ENCODE results near the gene RBMS1.
"Not testable (repeated sequence)": the region's sequence is repeated elsewhere in the genome, so short reads cannot be mapped to it uniquely, and the experiment has no call there.

RBMS1 gene

DNA sequence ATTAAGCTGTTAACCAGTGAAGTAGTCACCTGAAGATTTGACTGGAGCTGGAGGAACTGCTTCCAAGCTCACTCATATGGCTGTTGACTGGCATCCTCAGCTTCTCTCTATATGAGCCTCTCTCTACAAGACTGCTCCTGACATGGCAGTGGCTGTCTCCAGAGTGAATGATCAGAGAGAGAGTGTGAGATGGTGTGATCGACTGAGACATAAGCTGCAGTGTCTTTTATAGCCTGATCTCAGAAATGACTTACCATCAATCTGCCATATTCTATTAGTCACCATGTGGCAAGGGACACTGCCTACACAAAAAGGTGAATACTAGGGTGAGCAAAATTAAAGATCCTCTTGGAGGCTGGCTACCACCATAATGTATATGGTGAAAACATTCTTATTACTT lies 7.8 kb upstream of the RBMS1 start:
- no peak for DNase-seq

DNA sequence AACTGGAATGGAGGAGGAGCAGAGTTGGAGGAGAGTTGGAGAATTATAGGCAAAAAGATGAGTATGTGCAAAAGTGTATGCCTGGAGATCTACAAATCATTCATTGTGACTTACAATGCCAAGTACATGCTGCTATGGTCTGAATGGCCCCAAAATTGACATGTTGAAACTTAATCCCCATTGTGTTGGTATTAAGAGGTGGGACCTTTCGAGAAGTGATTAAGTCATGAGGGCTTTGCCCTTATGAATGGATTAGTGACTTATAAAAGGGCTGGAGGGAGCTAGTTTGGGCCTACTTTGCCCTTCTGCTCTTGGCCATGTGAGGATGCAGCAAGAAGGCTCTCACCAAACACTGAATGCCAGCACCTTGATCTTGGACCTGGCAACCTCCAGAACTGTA lies 6.3 kb upstream of the RBMS1 start:
- DNase-seq = no peak

DNA sequence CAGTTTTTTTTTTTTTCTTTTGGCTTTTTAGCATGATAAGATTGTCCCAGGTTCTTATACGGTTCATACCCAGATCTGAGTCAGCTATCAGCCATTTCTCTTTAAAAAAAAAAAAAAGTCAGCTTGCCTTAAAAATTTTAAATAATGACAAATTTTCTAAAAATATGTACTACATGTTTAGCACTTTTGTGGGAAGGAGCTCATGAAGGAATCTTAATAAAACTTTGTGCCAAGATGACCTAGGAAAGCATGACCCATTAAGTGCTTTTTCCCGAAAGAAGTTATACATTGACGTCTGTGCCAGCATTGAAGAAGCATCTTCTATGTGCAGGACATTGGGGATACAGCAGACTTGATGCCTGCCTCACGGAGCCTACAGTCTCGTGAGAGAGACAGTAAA lies 4.5 kb upstream of the RBMS1 start:
- DNase-seq = no peak

- no peak for DNase-seq
Measured at GRCh38 chr2:160494201-160494644, 616 bp upstream of the RBMS1 start.

GRCh38 chr2:160492401-160493226 lies 993 bp downstream of the RBMS1 start:
- DNase-seq = peak; percentile 69

DNA sequence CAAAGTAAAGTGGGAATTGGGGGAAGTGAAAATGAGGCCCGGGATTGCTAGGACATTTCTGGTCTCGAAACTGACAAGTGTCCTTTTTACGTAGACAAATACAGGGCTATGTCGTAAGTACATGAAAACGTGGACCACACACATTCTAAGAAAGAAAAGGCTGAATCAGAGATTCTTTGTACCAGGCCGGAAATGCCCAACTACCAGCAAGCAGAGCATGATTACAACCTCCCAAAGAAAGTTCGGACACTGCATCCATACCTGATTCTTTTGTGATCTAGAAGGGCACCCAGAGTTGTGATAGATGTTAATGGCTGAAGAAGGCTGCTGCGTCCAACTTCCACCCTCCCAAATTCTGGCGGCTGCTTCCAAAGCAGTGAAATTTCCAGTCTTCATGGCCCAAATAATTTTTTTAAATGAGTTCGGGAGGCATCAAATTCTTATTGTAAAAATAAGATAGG lies 1.7 kb downstream of the RBMS1 start:
- DNase-seq = no peak

DNA sequence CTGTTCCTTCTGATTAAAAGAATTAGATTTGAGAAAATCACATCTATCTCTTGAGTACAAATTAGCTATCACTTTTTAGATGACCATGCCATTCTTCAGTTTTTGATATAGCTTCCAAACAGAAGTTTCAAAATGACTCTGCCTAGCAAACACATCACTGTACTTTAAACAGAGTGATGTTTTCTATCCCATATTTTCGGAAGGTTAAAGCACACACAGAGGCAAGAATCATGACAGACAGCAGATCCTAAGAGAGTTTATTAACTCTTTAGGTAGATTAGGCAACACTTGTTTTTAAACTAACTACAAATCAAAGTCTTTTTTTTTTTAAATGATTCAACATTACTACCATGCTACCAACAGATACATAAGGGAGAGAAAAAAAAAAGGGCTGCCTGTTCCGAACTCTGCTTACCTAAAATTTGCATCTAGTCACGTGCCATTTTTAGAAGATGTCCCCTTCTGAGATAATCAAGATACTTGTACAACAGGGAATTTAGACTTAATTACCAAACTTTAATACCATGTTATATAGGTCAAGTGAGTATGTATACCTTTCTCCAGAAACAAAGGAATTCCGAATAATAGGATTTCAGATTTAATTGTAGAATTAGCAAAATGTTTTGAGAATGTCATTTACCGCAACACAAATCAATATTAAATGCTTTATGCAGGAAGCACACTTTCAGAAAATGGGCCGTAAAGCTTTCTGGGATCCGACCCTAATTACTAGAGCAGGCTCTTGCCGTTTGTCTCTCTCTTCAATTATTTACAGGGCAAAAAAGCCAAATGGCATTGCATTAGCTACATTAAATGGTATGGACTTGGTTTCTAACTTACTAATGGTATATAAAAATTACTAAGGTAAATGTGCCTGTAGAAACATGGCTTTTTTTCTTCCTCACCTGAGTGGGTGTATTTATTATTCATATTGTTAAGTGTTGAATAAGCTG lies 2.6 kb downstream of the RBMS1 start:
- no peak for DNase-seq

DNA sequence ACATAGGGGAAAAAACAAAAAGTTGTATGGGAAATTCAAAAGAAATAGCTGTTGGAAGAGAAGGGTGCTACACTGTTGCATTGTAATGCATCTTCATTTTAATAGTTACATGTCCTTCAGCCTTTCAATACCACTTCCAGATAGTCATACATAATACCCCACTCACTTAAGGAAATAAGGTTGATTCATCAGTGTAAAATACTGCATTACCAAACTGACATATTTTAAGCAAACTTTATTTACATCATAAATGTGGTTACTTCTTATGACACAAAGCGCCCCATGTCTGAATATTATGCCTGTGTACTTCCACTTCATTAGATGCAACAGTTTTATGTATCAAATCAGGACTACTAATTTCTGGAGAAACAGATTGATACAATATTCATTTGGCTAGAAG lies 4.5 kb downstream of the RBMS1 start:
- no peak for DNase-seq

GRCh38 chr2:160488289-160488688 lies 5.3 kb downstream of the RBMS1 start:
- not testable (repeated sequence) for DNase-seq

- DNase-seq = no peak
Measured at GRCh38 chr2:160486341-160486740, 7.3 kb downstream of the RBMS1 start.

GRCh38 chr2:160484859-160485520 lies 8.6 kb downstream of the RBMS1 start:
- DNase-seq = no peak

DNA sequence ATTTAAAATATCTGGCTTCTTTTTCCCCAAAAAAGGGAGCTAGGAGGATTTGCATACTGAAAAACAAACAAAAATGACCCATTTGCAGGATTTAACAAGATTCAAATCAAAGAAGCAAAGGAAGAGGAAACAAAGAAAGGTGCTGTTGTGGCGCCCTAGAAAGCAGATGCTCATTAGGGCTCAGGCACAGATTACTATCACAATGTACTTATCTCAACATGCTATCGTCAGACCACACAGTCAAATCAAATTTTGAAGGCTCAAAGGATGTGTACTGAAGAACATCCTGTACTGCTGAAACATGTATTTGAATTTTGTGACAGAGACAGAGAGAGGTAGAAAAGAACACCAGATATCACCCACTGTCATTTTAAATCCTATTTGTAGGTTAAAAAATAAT lies 10.9 kb downstream of the RBMS1 start:
- DNase-seq = no peak

DNA sequence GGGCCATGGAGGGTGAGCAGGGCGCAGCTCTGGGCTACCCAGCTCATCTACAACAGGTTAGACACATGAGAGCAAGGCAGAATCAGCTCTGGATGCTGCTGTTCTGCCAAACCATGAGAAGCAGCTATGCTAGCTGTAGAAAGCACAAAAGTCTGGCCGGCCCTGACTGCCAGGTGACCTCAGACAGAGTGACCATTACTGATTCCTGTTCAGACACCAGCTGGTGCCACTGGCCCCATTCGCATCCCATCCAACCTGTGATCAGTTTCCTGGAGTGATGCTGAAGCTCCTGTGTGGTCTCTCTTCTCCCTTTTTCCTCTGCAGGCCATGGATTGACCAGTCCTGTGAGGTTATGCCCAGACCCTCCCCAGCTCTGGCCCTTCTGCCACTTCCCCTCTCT lies 14.3 kb downstream of the RBMS1 start:
- no peak for DNase-seq

DNA sequence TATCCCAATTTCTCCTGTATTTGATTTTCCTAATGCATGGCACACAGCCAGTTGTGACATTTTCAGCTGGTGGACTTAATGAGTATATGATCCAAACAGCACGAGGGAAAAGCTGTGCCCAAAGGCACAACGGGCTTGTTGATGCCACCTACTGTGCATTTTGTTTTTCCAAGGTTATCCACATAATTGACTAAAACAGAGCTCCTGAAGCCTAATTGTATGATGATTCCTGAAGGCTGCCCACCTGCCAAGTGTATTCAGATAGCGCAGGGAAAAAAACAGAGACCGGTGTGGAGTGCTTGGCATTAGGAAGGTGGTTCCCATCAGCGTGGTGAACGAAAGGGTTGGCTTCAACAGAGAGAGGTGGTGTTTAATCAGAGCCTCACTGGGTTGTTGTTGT lies 14.9 kb downstream of the RBMS1 start:
- no peak for DNase-seq

DNA sequence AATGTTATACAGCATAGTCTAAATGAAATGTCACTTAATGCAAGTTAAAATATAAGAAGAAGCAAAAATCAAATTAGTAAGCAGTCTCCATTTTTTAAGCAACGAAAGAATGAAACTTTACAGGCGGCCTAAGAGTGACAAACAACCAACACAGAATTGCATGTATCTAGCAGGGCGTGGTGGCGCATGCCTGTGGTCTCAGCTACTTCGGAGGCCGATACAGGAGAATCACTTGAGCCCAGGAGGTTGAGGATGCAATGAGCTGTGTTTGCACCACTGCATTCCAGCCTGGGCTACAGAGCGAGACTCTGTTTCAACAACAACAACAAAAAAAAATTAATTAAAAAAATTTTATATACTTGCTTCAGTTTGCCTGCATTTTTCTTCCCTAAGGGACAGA lies 16.6 kb downstream of the RBMS1 start:
- DNase-seq = no peak

DNA sequence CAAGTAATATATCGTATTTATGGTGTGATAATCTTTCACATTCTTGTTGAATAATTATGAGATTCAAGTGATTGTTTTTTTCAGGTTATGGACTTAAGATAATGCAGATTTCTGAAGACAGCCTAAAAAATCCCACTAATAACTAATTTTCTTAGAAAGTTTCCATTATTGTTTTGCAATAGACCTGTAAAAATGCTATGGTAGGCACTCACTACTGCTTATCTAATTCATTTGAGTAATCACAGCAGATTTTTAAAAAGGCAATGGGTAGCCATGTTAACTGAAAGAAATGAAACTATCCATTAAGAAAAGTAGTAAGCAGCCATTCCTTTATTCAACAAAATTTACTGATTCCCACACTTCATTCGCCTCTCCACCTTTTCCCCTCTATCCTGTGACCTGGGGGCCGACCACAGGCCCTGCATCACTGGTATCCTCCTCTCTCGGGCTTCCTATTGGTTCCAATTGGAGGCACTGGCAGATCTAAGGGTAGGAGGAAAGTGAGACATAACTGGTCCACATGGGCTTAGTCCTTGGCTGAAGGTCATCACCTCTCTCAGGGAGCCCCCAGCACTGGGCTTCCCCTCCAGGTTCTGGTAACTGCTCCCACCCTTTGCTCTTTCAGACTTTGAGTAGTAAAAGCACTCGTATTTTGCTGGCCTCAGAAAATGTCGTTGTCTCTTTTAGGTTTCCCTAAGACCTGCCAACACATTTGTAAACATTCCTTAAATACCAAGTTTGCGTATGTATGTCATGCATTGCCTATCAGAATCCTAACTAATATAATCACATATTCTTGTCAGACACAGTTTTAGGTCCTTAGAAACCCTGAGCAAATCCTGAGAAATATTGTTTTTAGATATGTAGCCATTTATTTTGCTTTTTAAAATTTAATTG lies 18.5 kb downstream of the RBMS1 start:
- no peak for DNase-seq

DNA sequence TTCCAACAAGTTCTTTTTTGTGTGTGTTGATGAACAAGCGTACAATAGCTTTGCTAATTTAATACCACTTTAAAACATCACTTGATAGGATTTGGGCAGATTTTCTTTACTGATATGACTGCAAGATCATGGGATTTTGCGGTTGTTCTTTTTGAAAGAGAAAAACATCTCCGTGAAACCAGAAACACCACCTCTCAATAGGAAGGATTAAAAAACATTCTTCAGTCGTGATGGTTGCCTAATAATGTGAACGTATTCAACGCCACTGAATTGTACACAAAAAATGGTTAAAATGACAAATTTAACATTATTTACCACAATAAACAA lies 19.3 kb downstream of the RBMS1 start:
- no peak for DNase-seq

- no peak for DNase-seq
Measured at GRCh38 chr2:160473468-160474318, 19.9 kb downstream of the RBMS1 start.

DNA sequence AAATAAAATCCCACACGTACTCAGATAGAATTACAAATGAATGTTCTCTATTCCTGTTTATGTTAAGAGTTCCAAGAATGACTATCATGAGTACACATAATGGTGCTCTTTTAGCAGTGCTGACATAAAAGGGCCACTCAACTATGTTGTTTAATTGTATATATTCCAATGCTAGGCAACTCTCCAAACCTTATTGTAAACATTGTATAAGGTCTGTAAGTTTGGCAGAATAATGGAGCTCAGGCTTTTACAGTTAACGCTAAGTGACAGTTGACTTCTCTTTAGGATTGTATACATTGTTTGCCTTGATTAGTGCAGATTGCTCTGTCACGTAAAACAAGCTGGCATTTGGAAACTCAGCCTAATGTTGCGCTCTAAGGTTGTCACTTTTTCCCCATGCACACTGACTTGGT lies 20.8 kb downstream of the RBMS1 start:
- DNase-seq = no peak

DNA sequence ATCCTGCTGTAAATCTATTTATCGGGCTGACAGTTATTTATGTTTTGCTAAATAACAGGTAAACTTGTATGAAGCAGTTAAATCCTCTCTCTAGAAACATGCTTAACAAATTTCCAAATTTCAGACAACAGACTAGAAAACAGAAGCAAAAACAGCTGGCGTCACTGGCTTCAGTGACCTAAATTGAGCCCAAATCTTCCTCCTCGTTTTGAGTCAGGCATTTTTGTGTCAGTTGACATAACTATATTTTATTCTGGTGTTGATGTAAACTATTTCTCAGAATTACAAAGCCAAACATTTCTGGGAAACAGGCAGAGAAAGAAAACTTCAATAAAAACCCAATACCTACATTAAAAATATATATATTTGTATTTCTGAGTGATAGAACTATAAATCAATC lies 21.7 kb downstream of the RBMS1 start:
- no peak for DNase-seq

DNA sequence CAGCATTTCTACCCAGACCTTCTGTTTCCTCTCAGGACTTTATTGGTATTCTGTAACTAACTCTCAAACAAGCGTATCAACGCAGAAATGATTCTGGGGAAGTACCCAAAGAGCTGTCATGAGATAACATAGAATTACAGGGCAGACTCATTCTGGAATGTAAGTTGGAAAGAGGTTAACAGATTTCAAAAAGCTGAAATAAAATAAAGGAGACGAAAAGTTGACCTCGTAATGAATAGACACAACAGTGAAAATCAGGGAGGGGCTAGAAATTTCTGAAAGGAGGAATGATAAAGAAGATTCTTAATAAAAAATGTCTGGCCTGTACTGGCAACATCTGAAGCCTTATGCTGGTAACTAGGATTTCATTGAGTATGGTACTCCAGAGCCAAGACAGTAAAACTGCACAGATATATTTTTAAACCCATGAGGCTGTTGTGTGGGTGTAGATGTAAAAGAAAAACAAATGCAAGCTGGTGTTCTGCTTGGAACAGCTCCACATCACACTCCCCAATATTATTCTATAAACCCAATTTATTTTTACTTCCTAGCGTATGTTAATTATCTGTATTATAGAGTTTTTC lies 23.9 kb downstream of the RBMS1 start:
- DNase-seq = no peak
